Left lung (tissue), 10 donors: ENCODE measurements around the gene ADAMTSL1. TPM values are rescaled to one million over a fixed set of nuclear protein-coding genes. Genes with fewer than 3 reads are reported as not detected.

Source experiments
- ATAC-seq: fragments of 200-7000 bp; cut with Tn5 transposase; one replicate; pipeline ENCODE4 v1.9.1; 2020; ENCODE audit warnings: moderate library complexity
- DNase-seq, 4 donors: peaks; one replicate each; pipeline ENCODE4 v3.0.0-alpha.2; 2013 to 2020
- H3K27ac ChIP-seq, 2 donors: fragments of 200-600 bp; sonication (generic) in 1 of 2; one replicate each; pipeline versions ENCODE4 v1.5.0 to v1.8.0; 2020 to 2021
- H3K27me3 ChIP-seq, 2 donors: fragments of 200-600 bp; sonication (generic) in 1 of 2; one replicate each; pipeline versions ENCODE4 v1.5.0 to v1.8.0; 2020 to 2021
- H3K36me3 ChIP-seq, 2 donors: fragments of 200-600 bp; sonication (generic) in 1 of 2; one replicate each; pipeline versions ENCODE4 v1.5.0 to v1.8.0; 2020 to 2021
- H3K4me1 ChIP-seq, 2 donors: fragments of 200-600 bp; one replicate each; pipeline ENCODE4 v1.8.0; 2021
- H3K4me3 ChIP-seq, 2 donors: fragments of 200-600 bp; sonication (generic) in 1 of 2; one replicate each; pipeline versions ENCODE4 v1.5.0 to v1.8.0; 2020 to 2021; ENCODE audit warnings: mild to moderate bottlenecking in 1 of 2
- H3K9me3 ChIP-seq, 2 donors: fragments of 200-600 bp; sonication (generic) in 1 of 2; one replicate each; pipeline versions ENCODE4 v1.5.0 to v1.8.0; 2020 to 2021
- intact Hi-C, 2 donors: fragments of 100-400 bp; cut with DNase I; formaldehyde crosslinking; loops; one replicate each; pipeline versions ENCODE4 v1.11.2 to v1.14.2; 2022
- polyA plus RNA-seq, 6 donors: library from polyadenylated mRNA; unstranded; fragments of 120-200 nt; gene quantifications; one replicate each; pipeline ENCODE4 v1.2.1, GENCODE V29; 2013; ENCODE audit not compliant: insufficient read length in 6 of 6
- total RNA-seq, 2 donors: library from RNA; stranded (reverse); fragmentation: NEBNext Ultra II Directional; extraction: Animal tissue kit (Norgen Biotek cat#: 25700); gene quantifications; one replicate each; pipeline ENCODE4 v1.2.1, GENCODE V29; 2021
- TF ChIP-seq, protein P1 (sequence below), 2 donors: fragments of 200-600 bp; sonication (generic) in 1 of 2; IDR thresholded peaks; one replicate each; pipeline versions ENCODE4 v1.5.0 to v1.8.0; 2021; ENCODE audit warnings: antibody characterized with exemption in 2 of 2
- donor health status: DM: no; HTN: yes; CAD: no.
- donor health status: DM: no; HTN: no; CAD: no.

ADAMTSL1 gene
- total and polyA plus RNA-seq, 8 donors: 3.0 to 28.1 (median 17.9) TPM

DNA sequence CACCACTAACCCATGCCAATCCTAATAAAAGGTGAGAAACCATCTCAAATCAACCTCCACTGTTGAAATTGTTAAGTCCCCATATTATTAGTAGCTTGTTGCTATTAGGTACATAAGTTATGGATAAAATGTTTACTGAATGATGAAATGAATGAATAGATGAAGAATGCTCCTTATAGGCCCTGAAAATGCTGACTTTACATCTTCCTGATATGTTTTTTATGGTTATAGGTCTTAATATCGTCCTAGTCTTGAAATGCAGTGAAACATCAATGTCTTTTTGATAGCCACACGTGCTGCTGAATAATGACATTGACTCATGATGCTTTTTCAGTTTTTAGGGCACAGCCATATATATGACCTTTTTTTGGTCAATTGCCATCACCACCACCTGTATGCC is 281.3 kb downstream of the ADAMTSL1 start:
- Histone ChIP-seq H3K9me3 (no peaks in the 10 kb centered on the region), H3K36me3 (no peaks in the 10 kb centered on the region), H3K4me3 (no peak overlapping the region), H3K27ac (no peak overlapping the region), H3K4me1 (no peaks in the 10 kb centered on the region), H3K27me3 (no peaks in the 10 kb centered on the region)
- ATAC-seq (no peak), DNase-seq (no peak)
- TF ChIP-seq, protein P1, sequence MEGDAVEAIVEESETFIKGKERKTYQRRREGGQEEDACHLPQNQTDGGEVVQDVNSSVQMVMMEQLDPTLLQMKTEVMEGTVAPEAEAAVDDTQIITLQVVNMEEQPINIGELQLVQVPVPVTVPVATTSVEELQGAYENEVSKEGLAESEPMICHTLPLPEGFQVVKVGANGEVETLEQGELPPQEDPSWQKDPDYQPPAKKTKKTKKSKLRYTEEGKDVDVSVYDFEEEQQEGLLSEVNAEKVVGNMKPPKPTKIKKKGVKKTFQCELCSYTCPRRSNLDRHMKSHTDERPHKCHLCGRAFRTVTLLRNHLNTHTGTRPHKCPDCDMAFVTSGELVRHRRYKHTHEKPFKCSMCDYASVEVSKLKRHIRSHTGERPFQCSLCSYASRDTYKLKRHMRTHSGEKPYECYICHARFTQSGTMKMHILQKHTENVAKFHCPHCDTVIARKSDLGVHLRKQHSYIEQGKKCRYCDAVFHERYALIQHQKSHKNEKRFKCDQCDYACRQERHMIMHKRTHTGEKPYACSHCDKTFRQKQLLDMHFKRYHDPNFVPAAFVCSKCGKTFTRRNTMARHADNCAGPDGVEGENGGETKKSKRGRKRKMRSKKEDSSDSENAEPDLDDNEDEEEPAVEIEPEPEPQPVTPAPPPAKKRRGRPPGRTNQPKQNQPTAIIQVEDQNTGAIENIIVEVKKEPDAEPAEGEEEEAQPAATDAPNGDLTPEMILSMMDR (IDR thresholded peaks at IDR 0.05): no peak
- intact Hi-C loops: no loop called here

DNA sequence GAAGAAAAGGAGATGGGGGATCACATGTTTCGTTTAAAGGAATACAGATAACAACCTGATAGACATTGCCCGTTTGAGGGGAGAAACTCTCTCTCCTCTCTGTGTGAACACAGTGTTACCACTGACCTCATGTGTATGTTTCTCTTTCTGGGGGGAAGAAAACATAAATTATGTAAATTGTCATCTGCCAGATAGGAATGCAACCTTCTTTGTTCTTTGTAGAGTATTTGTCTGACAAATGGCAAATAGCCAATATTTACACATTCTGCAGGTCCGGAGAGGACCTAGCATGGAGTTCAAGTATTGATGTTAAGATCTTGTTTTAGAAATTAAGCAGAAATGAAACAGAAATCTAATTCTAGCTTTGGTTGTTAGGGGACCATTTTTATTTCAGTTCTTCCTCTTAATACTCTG is 282.8 kb downstream of the ADAMTSL1 start:
- Histone ChIP-seq H3K4me1 (no peaks in the 10 kb centered on the region), H3K9me3 (no peaks in the 10 kb centered on the region), H3K27ac (no peak overlapping the region), H3K27me3 (no peaks in the 10 kb centered on the region), H3K36me3 (no peaks in the 10 kb centered on the region), H3K4me3 (no peak overlapping the region)
- intact Hi-C loops: no loop called here
- no peak for DNase-seq
- no peak for ATAC-seq
- TF ChIP-seq, protein P1 (IDR thresholded peaks at IDR 0.05): no peak

DNA sequence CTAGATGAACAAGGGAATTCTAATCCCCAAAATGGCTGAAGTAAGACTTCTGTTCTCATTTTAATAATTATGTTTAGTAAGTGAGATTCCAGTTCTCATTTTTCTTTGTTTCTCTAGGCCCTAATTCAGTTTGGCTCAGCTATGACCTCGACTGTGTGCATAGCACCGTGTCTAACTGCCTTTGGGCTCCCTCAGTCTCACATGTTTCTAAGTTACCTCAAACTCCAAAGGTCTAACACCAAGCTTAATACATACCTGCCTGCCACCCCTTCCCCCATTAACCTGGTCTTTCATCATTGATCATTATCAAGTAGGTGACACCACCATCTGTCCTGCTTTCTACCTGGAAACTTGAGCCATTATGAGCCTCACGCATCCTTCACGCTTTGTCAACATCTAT is 285.9 kb downstream of the ADAMTSL1 start:
- H3K36me3 ChIP-seq: no peaks in the 10 kb centered on the region
- TF ChIP-seq, protein P1 (IDR thresholded peaks at IDR 0.05): no peak
- H3K4me1 ChIP-seq: no peaks in the 10 kb centered on the region
- H3K27me3 ChIP-seq: no peaks in the 10 kb centered on the region
- no peak for ATAC-seq
- H3K27ac ChIP-seq: no peak overlapping the region
- intact Hi-C loops: no loop called here
- H3K4me3 ChIP-seq: no peak overlapping the region
- DNase-seq: no peak
- H3K9me3 ChIP-seq: no peaks in the 10 kb centered on the region

DNA sequence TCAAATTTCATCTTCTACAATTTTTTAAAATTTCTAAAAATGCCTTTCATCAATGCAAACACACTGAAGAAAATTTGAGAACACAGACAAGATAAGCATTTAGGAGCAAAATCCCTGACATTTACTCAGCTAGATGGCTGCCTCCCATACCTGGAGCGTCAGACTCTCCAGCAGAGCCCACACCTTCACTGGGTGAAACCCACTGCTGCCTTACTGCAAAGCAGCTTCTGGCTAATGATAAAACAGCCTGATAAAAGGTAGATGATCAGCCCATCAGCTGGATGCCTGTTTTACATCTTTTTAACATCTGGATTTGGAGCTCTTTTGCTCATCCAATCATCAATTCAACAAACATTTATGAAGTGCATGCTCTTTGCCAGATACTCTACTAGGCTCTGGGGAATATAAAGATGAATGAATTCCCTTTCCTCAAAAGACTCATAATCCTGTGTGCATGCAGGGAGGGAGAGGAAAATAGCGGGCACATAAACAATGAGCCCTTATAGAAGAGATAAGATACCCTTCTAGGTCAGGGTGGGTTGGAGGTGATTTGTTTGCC is 287.9 kb downstream of the ADAMTSL1 start:
- Histone ChIP-seq H3K27ac (no peak overlapping the region), H3K36me3 (no peaks in the 10 kb centered on the region), H3K9me3 (no peaks in the 10 kb centered on the region), H3K27me3 (no peaks in the 10 kb centered on the region), H3K4me1 (no peaks in the 10 kb centered on the region), H3K4me3 (no peak overlapping the region)
- DNase-seq: no peak
- TF ChIP-seq, protein P1 (IDR thresholded peaks at IDR 0.05): no peak
- ATAC-seq: no peak
- intact Hi-C loops: no loop called here

DNA sequence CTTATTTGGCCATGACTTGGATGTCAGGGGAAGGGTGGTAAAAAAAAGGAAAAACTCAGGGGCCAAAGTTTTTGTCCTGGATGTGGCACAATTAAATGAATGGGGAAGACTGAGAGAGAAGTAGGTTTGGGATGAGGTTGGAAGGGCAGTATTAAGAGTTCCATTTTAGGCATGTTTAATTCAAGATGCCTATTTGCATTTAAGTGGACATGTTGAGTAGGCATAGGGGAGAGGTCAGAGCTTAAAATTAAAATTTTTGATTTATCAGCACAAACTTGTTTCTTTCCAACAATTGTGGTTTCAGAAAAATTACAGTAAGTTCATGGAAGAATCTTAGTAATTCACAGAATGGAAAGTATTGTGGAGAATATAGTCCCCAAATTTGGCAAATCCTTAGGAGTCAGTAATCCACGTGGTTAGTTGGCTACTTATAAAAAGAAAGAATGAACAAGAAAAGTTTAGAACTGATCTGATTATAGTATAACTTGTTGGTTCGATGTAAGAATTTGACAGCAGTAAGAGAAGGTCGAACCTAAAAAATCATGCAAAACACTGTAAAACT is 293.1 kb downstream of the ADAMTSL1 start:
- Histone ChIP-seq H3K4me1 (no peaks in the 10 kb centered on the region), H3K9me3 (no peaks in the 10 kb centered on the region), H3K27ac (no peak overlapping the region), H3K27me3 (no peaks in the 10 kb centered on the region), H3K4me3 (no peak overlapping the region), H3K36me3 (no peaks in the 10 kb centered on the region)
- ATAC-seq (no peak), DNase-seq (no peak)
- intact Hi-C loops: no loop called here
- TF ChIP-seq, protein P1 (IDR thresholded peaks at IDR 0.05): no peak
